ENCODE results near the gene PSORS1C2.

GRCh38 chr6:31116661-31117385, 22.0 kb downstream of the PSORS1C2 start:
- TF ChIP-seq POLR2A (IDR thresholded peaks at IDR 0.05) (no peak), CTCF (IDR thresholded peaks at IDR 0.05) (no peak)
